H7 (cell line): ENCODE results near the gene CHST6. TPM values are rescaled to one million over a fixed set of nuclear protein-coding genes. Genes with fewer than 3 reads are reported as not detected.
"Not testable (repeated sequence)": the region's sequence is repeated elsewhere in the genome, so short reads cannot be mapped to it uniquely, and the experiment has no call there.

Experiments
- DNase-seq: peaks from one replicate; pipeline ENCODE4 v3.0.0; 2012
- H3K27me3 ChIP-seq: 2 replicates; pipeline ENCODE4 v1.6.0; 2011; ENCODE audit warnings: mild to moderate bottlenecking, low read length; ENCODE audit not compliant: control insufficient read depth, insufficient read depth
- H3K36me3 ChIP-seq: replicated peaks from 2 replicates; pipeline ENCODE4 v1.5.1; 2011; ENCODE audit warnings: low read length; ENCODE audit not compliant: control insufficient read depth, insufficient read depth
- H3K4me3 ChIP-seq: 2 replicates; pipeline ENCODE4 v1.5.1; 2011; ENCODE audit warnings: low read depth, mild to moderate bottlenecking, control low read depth, low read length, moderate library complexity; ENCODE audit not compliant: insufficient read depth
- total RNA-seq: library from RNA; depleted of rRNA; stranded (reverse); fragments of >200 nt; shearing (Covaris generic); gene quantifications from 2 replicates; pipeline ENCODE4 v1.2.3, GENCODE V29; 2014

The CHST6 gene
- total RNA-seq, 1 experiment from 2014 or later: 11.5 TPM

GRCh38 chr16:75456486-75456885 is 38.8 kb downstream of the CHST6 start:
- not testable (repeated sequence) for DNase-seq, H3K36me3 ChIP-seq

GRCh38 chr16:75455677-75456076 is 39.6 kb downstream of the CHST6 start:
- no peak for DNase-seq
- H3K27me3 ChIP-seq: no peaks in the 10 kb centered on the region
- peaks cover 2% of the 10 kb centered on the region; the same call in 1 of the 2 replicates for H3K36me3 ChIP-seq
- H3K4me3 ChIP-seq: no peak overlapping the region

More at GRCh38 chr16:75456486-75456885, 38.8 kb downstream of the CHST6 start:
- not testable (repeated sequence) for H3K4me3 ChIP-seq, H3K27me3 ChIP-seq

DNA sequence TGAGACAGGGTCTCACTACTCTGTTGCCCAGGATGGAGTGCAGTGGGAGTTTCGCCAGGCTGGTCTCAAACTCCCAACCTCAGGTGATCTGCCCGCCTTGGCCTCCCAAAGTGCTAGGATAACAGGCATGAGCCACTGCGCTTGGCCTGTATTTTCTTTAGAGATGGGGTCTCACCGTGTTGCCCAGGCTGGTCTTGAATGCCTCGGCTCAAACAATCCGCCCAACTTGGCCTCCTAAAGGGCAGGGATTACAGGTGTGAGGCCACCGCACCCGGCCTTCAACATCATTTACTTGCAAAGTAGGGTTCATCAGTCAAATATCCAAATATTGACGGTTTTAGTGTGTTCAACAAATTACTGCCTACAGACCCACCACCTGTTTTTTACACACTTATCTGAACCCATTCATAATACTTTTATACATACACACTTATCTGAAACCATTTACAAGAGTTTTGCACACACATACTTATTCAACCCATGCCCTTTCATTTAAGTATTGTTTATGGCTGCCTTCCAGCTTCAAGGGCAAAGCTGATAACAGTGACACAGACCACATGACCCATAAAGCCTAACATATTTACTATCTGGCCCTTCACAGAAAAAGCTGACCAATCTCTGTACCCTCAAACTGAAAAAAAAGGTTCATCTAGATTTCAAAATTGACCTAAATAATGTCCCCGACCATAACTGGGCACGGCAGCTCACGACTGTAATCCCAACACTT is 42.6 kb downstream of the CHST6 start:
- Histone ChIP-seq H3K36me3 (peaks cover 2% of the 10 kb centered on the region; the same call in 1 of the 2 replicates), H3K27me3 (no peaks in the 10 kb centered on the region), H3K4me3 (no peak overlapping the region)
- DNase-seq: no peak

DNA sequence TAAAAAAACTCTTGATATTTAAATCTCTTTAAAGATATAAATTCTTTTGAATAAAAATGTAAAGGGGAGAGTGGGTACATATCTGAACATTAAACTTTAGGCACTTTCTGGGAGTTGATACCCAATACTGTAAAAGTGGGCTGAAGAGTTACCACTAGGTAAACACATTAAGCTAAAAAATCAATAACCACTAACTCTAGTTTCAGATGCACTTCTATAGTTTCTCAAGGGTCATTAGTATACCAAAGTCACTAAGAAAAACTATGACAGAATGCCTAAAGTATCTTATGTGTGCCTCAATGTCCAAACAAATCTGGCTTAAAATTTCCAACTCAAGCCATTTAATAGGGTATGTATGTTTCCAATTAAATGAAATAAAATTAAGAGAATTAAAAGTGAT is 48.8 kb downstream of the CHST6 start:
- DNase-seq: no peak
- Histone ChIP-seq H3K4me3 (no peak overlapping the region), H3K27me3 (no peaks in the 10 kb centered on the region), H3K36me3 (peaks cover 1% of the 10 kb centered on the region)

DNA sequence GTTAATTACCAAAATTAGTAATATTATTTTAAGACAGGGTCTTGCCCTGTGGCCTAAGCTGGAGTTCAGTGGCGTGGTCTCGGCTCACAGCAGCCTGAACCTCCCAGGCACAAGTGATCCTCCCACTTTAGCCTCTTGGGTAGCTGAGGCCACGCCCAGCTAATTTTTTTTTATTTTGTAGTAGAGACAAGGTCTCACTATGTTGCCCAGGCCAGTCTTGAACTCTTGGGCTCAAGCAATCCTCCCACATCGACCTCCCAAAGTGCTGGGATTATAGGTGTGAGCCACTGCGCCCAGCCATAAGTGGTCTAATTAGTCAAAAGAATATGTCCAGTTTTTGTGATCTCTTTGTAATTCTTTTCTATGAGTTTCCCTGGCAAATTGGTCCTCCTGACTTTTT is 49.9 kb downstream of the CHST6 start:
- DNase-seq: no peak
- Histone ChIP-seq H3K4me3 (no peak overlapping the region), H3K27me3 (no peaks in the 10 kb centered on the region), H3K36me3 (no peaks in the 10 kb centered on the region; the same call in none of the 2 replicates)

DNA sequence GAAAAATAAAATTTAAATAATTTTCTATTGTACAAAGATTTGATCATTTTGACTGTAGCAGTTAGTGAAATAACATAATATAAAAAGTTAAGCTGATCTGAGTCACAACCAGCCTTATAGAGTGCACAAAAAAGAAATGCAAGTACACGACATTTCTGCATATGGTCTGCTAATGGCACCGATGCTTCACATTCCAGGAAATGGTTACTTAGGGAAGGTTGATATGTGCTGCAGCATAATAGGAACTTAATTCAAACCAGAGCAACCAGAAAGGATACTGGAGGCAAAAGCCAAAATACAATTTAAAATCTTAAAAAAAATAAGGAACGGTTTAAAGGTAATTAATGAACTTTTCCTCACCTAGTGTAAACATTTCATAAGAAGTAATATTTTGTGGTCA is 51.9 kb downstream of the CHST6 start:
- H3K4me3 ChIP-seq: no peak overlapping the region
- H3K27me3 ChIP-seq: no peaks in the 10 kb centered on the region
- no peak for DNase-seq
- H3K36me3 ChIP-seq: no peaks in the 10 kb centered on the region; the same call in none of the 2 replicates

- Histone ChIP-seq H3K27me3 (no peaks in the 10 kb centered on the region), H3K4me3 (peak overlapping the region; percentile 91), H3K36me3 (no peaks in the 10 kb centered on the region)
- DNase-seq: peak; percentile 80
Observed at GRCh38 chr16:75433732-75434413, 61.4 kb downstream of the CHST6 start.

GRCh38 chr16:75432828-75433731 is 62.2 kb downstream of the CHST6 start, which contains the start of gene CFDP1:
Gene CFDP1, minus strand, starts transcription at chr16:75433503. Its CDS starts 151 bp downstream, at chr16:75433352.
- Histone ChIP-seq H3K36me3 (no peaks in the 10 kb centered on the region), H3K4me3 (peak within 1 kb of the TSS; percentile 91), H3K27me3 (no peaks in the 10 kb centered on the region)
- peak; percentile 97 for DNase-seq

- no peak for DNase-seq
- H3K27me3 ChIP-seq: no peaks in the 10 kb centered on the region
- H3K36me3 ChIP-seq: no peaks in the 10 kb centered on the region
- no peak overlapping the region for H3K4me3 ChIP-seq
Observed at GRCh38 chr16:75429621-75430403, 65.4 kb downstream of the CHST6 start.

DNA sequence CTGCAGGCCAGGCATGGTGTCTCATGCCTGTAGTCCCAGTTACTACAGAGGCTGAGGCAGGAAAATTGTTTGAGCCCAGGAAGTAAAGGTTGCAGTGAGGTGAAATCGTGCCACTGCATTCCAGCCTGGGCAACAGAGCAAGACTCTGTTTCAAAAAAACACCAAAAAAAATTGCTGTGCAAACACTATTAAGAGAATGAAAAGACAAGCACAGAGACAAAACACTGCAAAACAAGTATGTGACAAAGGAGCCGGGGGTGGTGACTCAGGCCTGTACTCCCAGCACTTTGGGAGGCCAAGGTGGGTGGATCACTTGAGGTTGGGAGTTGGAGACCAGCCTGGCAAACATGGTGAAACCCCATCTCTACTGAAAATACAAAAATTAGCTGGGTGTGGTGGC is 68.7 kb downstream of the CHST6 start:
- H3K4me3 ChIP-seq, H3K36me3 ChIP-seq, H3K27me3 ChIP-seq, DNase-seq: not testable (repeated sequence)

DNA sequence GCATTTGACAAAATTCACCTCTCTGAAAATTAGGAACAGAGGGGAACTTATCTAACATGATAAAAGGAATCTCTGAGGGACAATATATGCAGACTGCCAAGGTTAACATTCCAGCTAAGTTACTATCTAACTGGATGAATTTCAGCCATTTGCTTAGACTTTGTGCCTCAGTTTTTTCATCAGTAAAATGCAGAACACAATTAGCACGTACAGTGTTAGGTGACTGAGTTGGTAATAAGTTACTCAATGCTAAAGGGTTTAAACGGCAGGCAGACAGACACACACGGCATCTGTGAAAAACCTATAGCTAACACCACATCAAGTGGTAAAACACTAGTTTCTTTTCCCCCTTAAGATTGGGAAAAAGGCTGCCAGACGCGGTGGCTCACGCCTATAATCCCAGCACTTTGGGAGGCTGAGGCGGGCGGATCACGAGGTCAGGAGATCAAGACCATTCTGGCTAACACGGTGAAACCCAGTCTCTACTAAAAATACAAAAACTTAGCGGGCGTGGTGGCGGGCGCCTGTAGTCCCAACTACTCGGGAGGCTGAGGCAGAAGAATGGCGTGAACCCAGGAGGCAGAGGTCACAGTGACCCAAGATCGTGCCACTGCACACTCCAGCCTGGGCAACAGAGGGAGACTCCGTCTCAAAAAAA is 71.0 kb downstream of the CHST6 start:
- not testable (repeated sequence) for H3K36me3 ChIP-seq, H3K4me3 ChIP-seq, H3K27me3 ChIP-seq, DNase-seq

GRCh38 chr16:75423723-75424104 is 71.5 kb downstream of the CHST6 start:
- H3K27me3 ChIP-seq: no peaks in the 10 kb centered on the region
- H3K4me3 ChIP-seq: no peak overlapping the region
- H3K36me3 ChIP-seq: no peaks in the 10 kb centered on the region

More at GRCh38 chr16:75423723-75424104, 71.5 kb downstream of the CHST6 start:
- no peak for DNase-seq
